ENCODE data around the gene KLRC1. TPM values are rescaled to one million over a fixed set of nuclear protein-coding genes. Genes with fewer than 3 reads are reported as not detected.
A peak's percentile ranks its signal among the peaks of the same experiment; 100 is the strongest.

Gene KLRC1
- total and polyA plus RNA-seq, 2 donors (not counting 1 experiment from before 2014, with no cell fraction given) = not detected

- no peaks in the 10 kb centered on the region for H3K4me1 ChIP-seq (ENCODE audit: control insufficient read depth, extremely low read depth, insufficient read depth, low read length)
- H2AFZ ChIP-seq (ENCODE audit: low read length) = no peak within 1 kb of the TSS
- no peaks in the 10 kb centered on the region for H3K27me3 ChIP-seq (ENCODE audit: control insufficient read depth, insufficient read depth, low read length)
- H3K9me3 ChIP-seq (ENCODE audit: control insufficient read depth, insufficient read depth, low read depth, low read length) = no peaks in the 10 kb centered on the region
- H3K79me2 ChIP-seq (ENCODE audit: control insufficient read depth, insufficient read depth, low read length) = no peaks in the 10 kb centered on the region
- no peak within 1 kb of the TSS for H3K9ac ChIP-seq (ENCODE audit: insufficient read depth, low read length)
- H3K27ac ChIP-seq (ENCODE audit: insufficient read depth, low read length) = no peak within 1 kb of the TSS
- TF ChIP-seq, protein P1, sequence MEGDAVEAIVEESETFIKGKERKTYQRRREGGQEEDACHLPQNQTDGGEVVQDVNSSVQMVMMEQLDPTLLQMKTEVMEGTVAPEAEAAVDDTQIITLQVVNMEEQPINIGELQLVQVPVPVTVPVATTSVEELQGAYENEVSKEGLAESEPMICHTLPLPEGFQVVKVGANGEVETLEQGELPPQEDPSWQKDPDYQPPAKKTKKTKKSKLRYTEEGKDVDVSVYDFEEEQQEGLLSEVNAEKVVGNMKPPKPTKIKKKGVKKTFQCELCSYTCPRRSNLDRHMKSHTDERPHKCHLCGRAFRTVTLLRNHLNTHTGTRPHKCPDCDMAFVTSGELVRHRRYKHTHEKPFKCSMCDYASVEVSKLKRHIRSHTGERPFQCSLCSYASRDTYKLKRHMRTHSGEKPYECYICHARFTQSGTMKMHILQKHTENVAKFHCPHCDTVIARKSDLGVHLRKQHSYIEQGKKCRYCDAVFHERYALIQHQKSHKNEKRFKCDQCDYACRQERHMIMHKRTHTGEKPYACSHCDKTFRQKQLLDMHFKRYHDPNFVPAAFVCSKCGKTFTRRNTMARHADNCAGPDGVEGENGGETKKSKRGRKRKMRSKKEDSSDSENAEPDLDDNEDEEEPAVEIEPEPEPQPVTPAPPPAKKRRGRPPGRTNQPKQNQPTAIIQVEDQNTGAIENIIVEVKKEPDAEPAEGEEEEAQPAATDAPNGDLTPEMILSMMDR (conservative IDR thresholded peaks at IDR 0.05 in 1 of 2, IDR thresholded peaks at IDR 0.05 in 1 of 2; ENCODE audit: low read depth in 1 of 2, low read length in 2 of 2) = no peak
- TF ChIP-seq EZH2 (IDR thresholded peaks at IDR 0.05; ENCODE audit: low read length, missing control alignments) = no peak
- H4K20me1 ChIP-seq (ENCODE audit: control insufficient read depth, extremely low read depth, insufficient read depth, low read length) = no peaks in the 10 kb centered on the region
- DNase-seq (ENCODE audit: low read depth in 2 of 2) = peak; percentile 3 to 56
- no peaks in the 10 kb centered on the region for H3K36me3 ChIP-seq (ENCODE audit: control insufficient read depth, insufficient read depth, low read length)
- no peak within 1 kb of the TSS for H3K4me2 ChIP-seq (ENCODE audit: extremely low read depth, insufficient read depth, low read length)
- H3K4me3 ChIP-seq (replicated peaks in 1 of 4; ENCODE audit: control extremely low read depth in 1 of 4, insufficient read depth in 1 of 4, low read depth in 3 of 4, low read length in 4 of 4) = no peak within 1 kb of the TSS
These were observed 43.8 kb downstream of the KLRC1 start, which contains the start of gene KLRC4 for GRCh38 chr12:10409392-10409791. Gene KLRC4 (minus strand): TSS chr12:10409757. CDS start chr12:10409575, 182 bp downstream.

GRCh38 chr12:10408842-10409241 is 44.3 kb downstream of the KLRC1 start:
- no peaks in the 10 kb centered on the region for H3K27me3 ChIP-seq (ENCODE audit: control insufficient read depth, insufficient read depth, low read length)

GRCh38 chr12:10406725-10407124 is 46.5 kb downstream of the KLRC1 start:
- Histone ChIP-seq H4K20me1 (ENCODE audit: control insufficient read depth, extremely low read depth, insufficient read depth, low read length) (no peaks in the 10 kb centered on the region), H3K9me3 (ENCODE audit: control insufficient read depth, insufficient read depth, low read depth, low read length) (no peaks in the 10 kb centered on the region), H3K4me1 (ENCODE audit: control insufficient read depth, extremely low read depth, insufficient read depth, low read length) (no peaks in the 10 kb centered on the region), H3K4me3 (replicated peaks in 1 of 4; ENCODE audit: control extremely low read depth in 1 of 4, insufficient read depth in 1 of 4, low read depth in 3 of 4, low read length in 4 of 4) (no peak overlapping the region), H3K27me3 (ENCODE audit: control insufficient read depth, insufficient read depth, low read length) (no peaks in the 10 kb centered on the region), H3K36me3 (ENCODE audit: control insufficient read depth, insufficient read depth, low read length) (no peaks in the 10 kb centered on the region), H2AFZ (ENCODE audit: low read length) (no peak overlapping the region), H3K9ac (ENCODE audit: insufficient read depth, low read length) (no peak overlapping the region), H3K4me2 (ENCODE audit: extremely low read depth, insufficient read depth, low read length) (no peak overlapping the region), H3K27ac (ENCODE audit: insufficient read depth, low read length) (no peak overlapping the region), H3K79me2 (ENCODE audit: control insufficient read depth, insufficient read depth, low read length) (no peaks in the 10 kb centered on the region)
- DNase-seq (ENCODE audit: low read depth in 2 of 2) = no peak
- TF ChIP-seq, protein P1 (conservative IDR thresholded peaks at IDR 0.05 in 1 of 2, IDR thresholded peaks at IDR 0.05 in 1 of 2; ENCODE audit: low read depth in 1 of 2, low read length in 2 of 2) = no peak
- TF ChIP-seq EZH2 (IDR thresholded peaks at IDR 0.05; ENCODE audit: low read length, missing control alignments) = no peak

More at GRCh38 chr12:10408842-10409241, 44.3 kb downstream of the KLRC1 start:
- Histone ChIP-seq H4K20me1 (ENCODE audit: control insufficient read depth, extremely low read depth, insufficient read depth, low read length) (no peaks in the 10 kb centered on the region), H3K4me2 (ENCODE audit: extremely low read depth, insufficient read depth, low read length) (no peak overlapping the region), H3K9me3 (ENCODE audit: control insufficient read depth, insufficient read depth, low read depth, low read length) (no peaks in the 10 kb centered on the region), H2AFZ (ENCODE audit: low read length) (no peak overlapping the region), H3K4me3 (replicated peaks in 1 of 4; ENCODE audit: control extremely low read depth in 1 of 4, insufficient read depth in 1 of 4, low read depth in 3 of 4, low read length in 4 of 4) (no peak overlapping the region), H3K36me3 (ENCODE audit: control insufficient read depth, insufficient read depth, low read length) (no peaks in the 10 kb centered on the region), H3K27ac (ENCODE audit: insufficient read depth, low read length) (no peak overlapping the region), H3K79me2 (ENCODE audit: control insufficient read depth, insufficient read depth, low read length) (no peaks in the 10 kb centered on the region), H3K9ac (ENCODE audit: insufficient read depth, low read length) (no peak overlapping the region), H3K4me1 (ENCODE audit: control insufficient read depth, extremely low read depth, insufficient read depth, low read length) (no peaks in the 10 kb centered on the region)
- TF ChIP-seq, protein P1 (conservative IDR thresholded peaks at IDR 0.05 in 1 of 2, IDR thresholded peaks at IDR 0.05 in 1 of 2; ENCODE audit: low read depth in 1 of 2, low read length in 2 of 2) = no peak
- TF ChIP-seq EZH2 (IDR thresholded peaks at IDR 0.05; ENCODE audit: low read length, missing control alignments) = no peak
- DNase-seq (ENCODE audit: low read depth in 2 of 2) = no peak
